SK-N-SH treated with all-trans-retinoic acid at 6 μM for 48 hours (cell line): Measurements from ENCODE around the gene PES1.
A peak's percentile ranks its signal among the peaks of the same experiment; 100 is the strongest.

Experiments used
- ATAC-seq: fragments of 200-7000 bp; cut with Tn5 transposase; 3 replicates; pipeline ENCODE4 v1.9.1; 2020; ENCODE audit warnings: mild to moderate bottlenecking, moderate library complexity
- BACH2 ChIP-seq: fragments of 250-450 bp; sonication (Bioruptor Pico); IDR thresholded peaks from 2 replicates; pipeline ENCODE4 v1.9.0; 2021; ENCODE audit warnings: mild to moderate bottlenecking, borderline replicate concordance
- CSDC2 ChIP-seq: fragments of 250-450 bp; sonication (Bioruptor Pico); IDR thresholded peaks from 2 replicates; pipeline ENCODE4 v1.5.0; 2020; ENCODE audit warnings: mild to moderate bottlenecking, moderate library complexity
- ESRRG ChIP-seq: fragments of 250-450 bp; sonication (Bioruptor Pico); IDR thresholded peaks from 2 replicates; pipeline ENCODE4 v1.6.1; 2021; ENCODE audit warnings: mild to moderate bottlenecking
- ISL1 ChIP-seq: fragments of 250-450 bp; sonication (Bioruptor Pico); IDR thresholded peaks from 2 replicates; pipeline ENCODE4 v2.1.2; 2022; ENCODE audit warnings: mild to moderate bottlenecking, moderate library complexity
- OSR1 ChIP-seq: fragments of 250-450 bp; sonication (Bioruptor Pico); IDR thresholded peaks from 2 replicates; pipeline ENCODE4 v1.8.0; 2022; ENCODE audit warnings: moderate library complexity, mild to moderate bottlenecking, inconsistent platforms
- PPARA ChIP-seq: fragments of 250-450 bp; sonication (Bioruptor Pico); IDR thresholded peaks from 2 replicates; pipeline ENCODE4 v1.5.0; 2020; ENCODE audit warnings: mild to moderate bottlenecking, borderline replicate concordance
- RARB ChIP-seq: fragments of 250-450 bp; sonication (Bioruptor Pico); IDR thresholded peaks from 2 replicates; pipeline ENCODE4 v1.8.0; 2021; ENCODE audit warnings: mild to moderate bottlenecking, moderate library complexity
- SNAI2 ChIP-seq: fragments of 250-450 bp; sonication (Bioruptor Pico); IDR thresholded peaks from 2 replicates; pipeline ENCODE4 v1.5.0; 2020; ENCODE audit warnings: mild to moderate bottlenecking, moderate library complexity
- TCF4 ChIP-seq: fragments of 250-450 bp; sonication (Bioruptor Pico); IDR thresholded peaks from 2 replicates; pipeline ENCODE4 v1.8.0; 2021; ENCODE audit warnings: mild to moderate bottlenecking, moderate library complexity, borderline replicate concordance
- TOX ChIP-seq: fragments of 250-450 bp; sonication (Bioruptor Pico); IDR thresholded peaks from 2 replicates; pipeline ENCODE4 v1.8.0; 2021; ENCODE audit warnings: mild to moderate bottlenecking, moderate library complexity, borderline replicate concordance
- TSHZ2 ChIP-seq: fragments of 250-450 bp; sonication (Bioruptor Pico); IDR thresholded peaks from 2 replicates; pipeline ENCODE4 v1.5.0; 2020; ENCODE audit warnings: mild to moderate bottlenecking, moderate library complexity
- ZFP3 ChIP-seq: fragments of 250-450 bp; sonication (Bioruptor Pico); IDR thresholded peaks from 2 replicates; pipeline ENCODE4 v1.5.0; 2020; ENCODE audit warnings: mild to moderate bottlenecking, moderate library complexity
- ZFP30 ChIP-seq: fragments of 450-650 bp; formaldehyde crosslinking; IDR thresholded peaks from 2 replicates; pipeline ENCODE4 v1.5.0; 2022; ENCODE audit warnings: mild to moderate bottlenecking, moderate library complexity
- ZNF565 ChIP-seq: fragments of 450-650 bp; formaldehyde crosslinking; conservative IDR thresholded peaks from 2 replicates; pipeline ENCODE4 v1.5.0; 2020; ENCODE audit warnings: low read depth, mild to moderate bottlenecking, moderate library complexity
- ZNF8 ChIP-seq: fragments of 450-650 bp; formaldehyde crosslinking; IDR thresholded peaks from 2 replicates; pipeline ENCODE4 v1.5.0; 2020; ENCODE audit warnings: mild to moderate bottlenecking, moderate library complexity
- TF ChIP-seq, protein P1 (sequence below): fragments of 250-450 bp; sonication (Bioruptor Pico); IDR thresholded peaks from 2 replicates; pipeline ENCODE4 v1.8.0; 2021; ENCODE audit warnings: low read depth, mild to moderate bottlenecking, moderate library complexity, borderline replicate concordance
- TF ChIP-seq, protein P2 (sequence below): fragments of 250-450 bp; sonication (Bioruptor Pico); IDR thresholded peaks from 2 replicates; pipeline ENCODE4 v1.5.1; 2020; ENCODE audit warnings: low read depth, mild to moderate bottlenecking, moderate library complexity
- TF ChIP-seq, protein P3 (sequence below): fragments of 250-450 bp; sonication (Bioruptor Pico); IDR thresholded peaks from 2 replicates; pipeline ENCODE4 v1.5.1; 2021; ENCODE audit warnings: mild to moderate bottlenecking, moderate library complexity
- TF ChIP-seq, protein P4 (sequence below): fragments of 250-450 bp; sonication (Bioruptor Pico); IDR thresholded peaks from 2 replicates; pipeline ENCODE4 v1.8.0; 2020; ENCODE audit warnings: mild to moderate bottlenecking, moderate library complexity, borderline replicate concordance

The PES1 gene

GRCh38 chr22:30575859-30576258 is 15.9 kb downstream of the PES1 start:
- ATAC-seq = peak; percentile 3; the same call in 2 of the 3 replicates
- TF ChIP-seq, protein P1, sequence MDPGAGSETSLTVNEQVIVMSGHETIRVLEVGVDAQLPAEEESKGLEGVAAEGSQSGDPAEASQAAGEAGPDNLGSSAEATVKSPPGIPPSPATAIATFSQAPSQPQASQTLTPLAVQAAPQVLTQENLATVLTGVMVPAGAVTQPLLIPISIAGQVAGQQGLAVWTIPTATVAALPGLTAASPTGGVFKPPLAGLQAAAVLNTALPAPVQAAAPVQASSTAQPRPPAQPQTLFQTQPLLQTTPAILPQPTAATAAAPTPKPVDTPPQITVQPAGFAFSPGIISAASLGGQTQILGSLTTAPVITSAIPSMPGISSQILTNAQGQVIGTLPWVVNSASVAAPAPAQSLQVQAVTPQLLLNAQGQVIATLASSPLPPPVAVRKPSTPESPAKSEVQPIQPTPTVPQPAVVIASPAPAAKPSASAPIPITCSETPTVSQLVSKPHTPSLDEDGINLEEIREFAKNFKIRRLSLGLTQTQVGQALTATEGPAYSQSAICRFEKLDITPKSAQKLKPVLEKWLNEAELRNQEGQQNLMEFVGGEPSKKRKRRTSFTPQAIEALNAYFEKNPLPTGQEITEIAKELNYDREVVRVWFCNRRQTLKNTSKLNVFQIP (CRISPR knock-in tag) = no peak
- TF ChIP-seq ZNF8 (CRISPR knock-in tag) (no peak), OSR1 (CRISPR knock-in tag) (no peak), CSDC2 (CRISPR knock-in tag) (no peak), TSHZ2 (no peak), RARB (no peak), TCF4 (CRISPR knock-in tag) (no peak), ZNF565 (CRISPR knock-in tag) (no peak), BACH2 (CRISPR knock-in tag) (no peak), ESRRG (CRISPR knock-in tag) (no peak), SNAI2 (CRISPR knock-in tag) (no peak), ZFP3 (CRISPR knock-in tag) (no peak), ISL1 (CRISPR knock-in tag) (no peak), TOX (CRISPR knock-in tag) (no peak), ZFP30 (no peak)
- TF ChIP-seq, protein P2, sequence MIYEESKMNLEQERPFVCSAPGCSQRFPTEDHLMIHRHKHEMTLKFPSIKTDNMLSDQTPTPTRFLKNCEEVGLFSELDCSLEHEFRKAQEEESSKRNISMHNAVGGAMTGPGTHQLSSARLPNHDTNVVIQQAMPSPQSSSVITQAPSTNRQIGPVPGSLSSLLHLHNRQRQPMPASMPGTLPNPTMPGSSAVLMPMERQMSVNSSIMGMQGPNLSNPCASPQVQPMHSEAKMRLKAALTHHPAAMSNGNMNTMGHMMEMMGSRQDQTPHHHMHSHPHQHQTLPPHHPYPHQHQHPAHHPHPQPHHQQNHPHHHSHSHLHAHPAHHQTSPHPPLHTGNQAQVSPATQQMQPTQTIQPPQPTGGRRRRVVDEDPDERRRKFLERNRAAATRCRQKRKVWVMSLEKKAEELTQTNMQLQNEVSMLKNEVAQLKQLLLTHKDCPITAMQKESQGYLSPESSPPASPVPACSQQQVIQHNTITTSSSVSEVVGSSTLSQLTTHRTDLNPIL = no peak
- TF ChIP-seq, protein P3, sequence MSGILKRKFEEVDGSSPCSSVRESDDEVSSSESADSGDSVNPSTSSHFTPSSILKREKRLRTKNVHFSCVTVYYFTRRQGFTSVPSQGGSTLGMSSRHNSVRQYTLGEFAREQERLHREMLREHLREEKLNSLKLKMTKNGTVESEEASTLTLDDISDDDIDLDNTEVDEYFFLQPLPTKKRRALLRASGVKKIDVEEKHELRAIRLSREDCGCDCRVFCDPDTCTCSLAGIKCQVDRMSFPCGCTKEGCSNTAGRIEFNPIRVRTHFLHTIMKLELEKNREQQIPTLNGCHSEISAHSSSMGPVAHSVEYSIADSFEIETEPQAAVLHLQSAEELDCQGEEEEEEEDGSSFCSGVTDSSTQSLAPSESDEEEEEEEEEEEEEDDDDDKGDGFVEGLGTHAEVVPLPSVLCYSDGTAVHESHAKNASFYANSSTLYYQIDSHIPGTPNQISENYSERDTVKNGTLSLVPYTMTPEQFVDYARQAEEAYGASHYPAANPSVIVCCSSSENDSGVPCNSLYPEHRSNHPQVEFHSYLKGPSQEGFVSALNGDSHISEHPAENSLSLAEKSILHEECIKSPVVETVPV = no peak
- TF ChIP-seq, all 23 proteins: peak for 0

GRCh38 chr22:30574997-30575671 is 16.6 kb downstream of the PES1 start:
- no peak for TF ChIP-seq ZNF8 (CRISPR knock-in tag)
- TF ChIP-seq BACH2 (CRISPR knock-in tag) = no peak
- peak; percentile 56; the same call in 1 of the 2 replicates for TF ChIP-seq TCF4 (CRISPR knock-in tag)
- peak; percentile 90 for TF ChIP-seq SNAI2 (CRISPR knock-in tag)
- TF ChIP-seq ESRRG (CRISPR knock-in tag) = no peak
- peak; percentile 65; the same call in 1 of the 2 replicates for TF ChIP-seq ZFP3 (CRISPR knock-in tag)
- TF ChIP-seq CSDC2 (CRISPR knock-in tag) = no peak
- no peak for TF ChIP-seq OSR1 (CRISPR knock-in tag)
- TF ChIP-seq, protein P4, sequence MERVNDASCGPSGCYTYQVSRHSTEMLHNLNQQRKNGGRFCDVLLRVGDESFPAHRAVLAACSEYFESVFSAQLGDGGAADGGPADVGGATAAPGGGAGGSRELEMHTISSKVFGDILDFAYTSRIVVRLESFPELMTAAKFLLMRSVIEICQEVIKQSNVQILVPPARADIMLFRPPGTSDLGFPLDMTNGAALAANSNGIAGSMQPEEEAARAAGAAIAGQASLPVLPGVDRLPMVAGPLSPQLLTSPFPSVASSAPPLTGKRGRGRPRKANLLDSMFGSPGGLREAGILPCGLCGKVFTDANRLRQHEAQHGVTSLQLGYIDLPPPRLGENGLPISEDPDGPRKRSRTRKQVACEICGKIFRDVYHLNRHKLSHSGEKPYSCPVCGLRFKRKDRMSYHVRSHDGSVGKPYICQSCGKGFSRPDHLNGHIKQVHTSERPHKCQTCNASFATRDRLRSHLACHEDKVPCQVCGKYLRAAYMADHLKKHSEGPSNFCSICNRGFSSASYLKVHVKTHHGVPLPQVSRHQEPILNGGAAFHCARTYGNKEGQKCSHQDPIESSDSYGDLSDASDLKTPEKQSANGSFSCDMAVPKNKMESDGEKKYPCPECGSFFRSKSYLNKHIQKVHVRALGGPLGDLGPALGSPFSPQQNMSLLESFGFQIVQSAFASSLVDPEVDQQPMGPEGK (CRISPR knock-in tag) = peak; percentile 42; the same call in 1 of the 2 replicates
- no peak for TF ChIP-seq RARB
- no peak for TF ChIP-seq PPARA (CRISPR knock-in tag)
- TF ChIP-seq, protein P2 = 0 out of 2 replicates have a peak, but pooled peaks have one; percentile 12
- TF ChIP-seq TSHZ2 = peak; percentile 52; the same call in 1 of the 2 replicates
- peak; percentile 79 for ATAC-seq
